ENCODE measurements around the gene PLXNA4.

The PLXNA4 gene

GRCh38 chr7:132498319-132498718 is 78.0 kb downstream of the PLXNA4 start:
- DNase-seq = no peak

- DNase-seq = no peak
These were observed 79.2 kb downstream of the PLXNA4 start for GRCh38 chr7:132497098-132497497.

- DNase-seq = no peak
These were observed 80.3 kb downstream of the PLXNA4 start for GRCh38 chr7:132495936-132496335.

- DNase-seq = no peak
These were observed 81.8 kb downstream of the PLXNA4 start for GRCh38 chr7:132494474-132494873.

- no peak for DNase-seq
These were observed 83.3 kb downstream of the PLXNA4 start for GRCh38 chr7:132492823-132493445.

- DNase-seq = no peak
These were observed 84.8 kb downstream of the PLXNA4 start for GRCh38 chr7:132491391-132491945.

GRCh38 chr7:132490474-132490873 is 85.8 kb downstream of the PLXNA4 start:
- DNase-seq = no peak

GRCh38 chr7:132489776-132490237 is 86.5 kb downstream of the PLXNA4 start:
- DNase-seq = no peak

- DNase-seq = no peak
These were observed 87.5 kb downstream of the PLXNA4 start for GRCh38 chr7:132488634-132489302.

- DNase-seq = no peak
These were observed 90.0 kb downstream of the PLXNA4 start for GRCh38 chr7:132486274-132486610.

- no peak for DNase-seq
These were observed 90.5 kb downstream of the PLXNA4 start for GRCh38 chr7:132485600-132486273.

GRCh38 chr7:132485136-132485535 is 91.1 kb downstream of the PLXNA4 start:
- DNase-seq = no peak

- DNase-seq = no peak
These were observed 93.4 kb downstream of the PLXNA4 start for GRCh38 chr7:132482866-132483265.

GRCh38 chr7:132480534-132480933 is 95.7 kb downstream of the PLXNA4 start:
- DNase-seq = no peak

- no peak for DNase-seq
These were observed 99.7 kb downstream of the PLXNA4 start for GRCh38 chr7:132476541-132476940.

GRCh38 chr7:132475669-132476116 is 100.6 kb downstream of the PLXNA4 start:
- DNase-seq = no peak

GRCh38 chr7:132475037-132475668 is 101.1 kb downstream of the PLXNA4 start:
- no peak for DNase-seq

- DNase-seq = no peak
These were observed 103.7 kb downstream of the PLXNA4 start for GRCh38 chr7:132472463-132473120.

- no peak for DNase-seq
These were observed 104.8 kb downstream of the PLXNA4 start for GRCh38 chr7:132471515-132471914.

GRCh38 chr7:132469681-132470080 is 106.6 kb downstream of the PLXNA4 start:
- no peak for DNase-seq

GRCh38 chr7:132469264-132469663 is 107.0 kb downstream of the PLXNA4 start:
- DNase-seq = no peak

- DNase-seq = no peak
These were observed 109.9 kb downstream of the PLXNA4 start for GRCh38 chr7:132466367-132466766.

GRCh38 chr7:132465516-132465915 is 110.8 kb downstream of the PLXNA4 start:
- DNase-seq = no peak

Measured in stimulated activated CD4-positive, alpha-beta T cell treated with anti-CD3 and anti-CD28 coated beads, Interleukin-2, amount 100 ng/mL, for 24 hours (primary cell).